GM18499 (cell line): ENCODE measurements around the gene TIAM2.
A peak's percentile ranks its signal among the peaks of the same experiment; 100 is the strongest.
"Not testable (repeated sequence)": the region's sequence is repeated elsewhere in the genome, so short reads cannot be mapped to it uniquely, and the experiment has no call there.

Experiments
- ATAC-seq: cut with Tn5 transposase; IDR thresholded peaks from one replicate; pipeline ENCODE4 v1.9.1; 2021; ENCODE audit warnings: moderate number of reproducible peaks; ENCODE audit not compliant: insufficient read depth, unreplicated experiment

TIAM2 gene

DNA sequence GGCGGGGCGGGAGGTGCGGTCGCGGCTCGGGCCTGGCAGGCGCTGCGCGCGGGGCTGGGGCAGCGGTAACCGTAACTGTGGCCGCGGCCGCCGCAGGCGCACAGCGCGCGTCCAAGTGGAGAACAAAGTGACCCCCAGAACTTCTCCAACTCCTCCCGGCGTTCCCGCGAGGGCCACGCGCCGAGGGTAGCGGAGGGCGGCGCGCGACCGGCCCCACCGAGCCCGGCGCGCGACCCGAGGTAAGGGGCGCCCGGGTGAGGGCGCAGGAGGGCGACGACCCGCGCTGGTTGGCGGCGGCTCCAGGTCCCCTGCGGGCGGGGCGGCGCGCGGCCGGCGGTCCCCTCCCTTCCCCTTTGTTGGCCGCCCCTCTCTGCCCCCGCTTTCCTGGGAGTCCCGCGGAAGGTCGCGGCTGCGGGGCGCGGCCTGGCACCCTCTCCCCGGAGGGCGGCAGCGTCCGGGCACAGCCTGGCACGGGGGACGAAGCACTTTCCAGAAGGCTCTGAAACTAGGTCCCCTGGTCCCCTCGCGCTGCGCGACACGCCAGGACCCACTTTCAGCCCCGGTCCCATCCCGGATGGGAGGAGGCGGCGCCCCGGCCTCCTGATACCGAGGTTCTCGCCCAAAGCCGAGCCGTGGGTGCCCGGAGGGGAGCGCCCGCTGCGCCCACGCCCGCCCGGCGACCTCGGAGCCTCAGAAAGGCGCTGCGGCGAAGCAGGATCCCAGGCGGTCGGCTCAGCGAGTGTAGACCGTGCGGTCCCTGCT, at the start of gene TIAM2:
TSS of gene TIAM2 (plus strand) at position 62 of the 762 bp plus-strand sequence. CDS start 133,909 bp downstream, outside the sequence.
- no peak for ATAC-seq

DNA sequence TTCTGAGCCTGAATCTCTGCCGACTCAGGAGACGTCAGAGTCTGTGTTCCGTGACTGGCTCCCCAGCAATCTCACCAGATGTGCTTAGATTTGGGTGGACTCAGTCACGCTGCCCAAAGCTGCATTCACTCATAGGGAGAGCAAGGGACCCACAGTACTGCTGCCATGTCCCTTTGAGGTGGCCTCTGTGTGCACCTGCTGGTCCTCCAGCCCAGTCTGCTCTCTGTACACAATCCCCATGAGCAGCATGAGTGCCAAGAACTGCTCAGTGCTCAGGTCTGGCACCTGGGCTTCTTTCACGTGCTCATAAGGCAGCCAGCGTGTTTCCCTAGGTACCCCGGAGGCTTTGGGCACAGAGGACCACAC, 44.2 kb upstream of the TIAM2 start:
- no peak for ATAC-seq

- peak; percentile 81 for ATAC-seq
Measured at GRCh38 chr6:154951345-154952200, 43.5 kb upstream of the TIAM2 start.

- no peak for ATAC-seq
Measured at GRCh38 chr6:154953644-154954043, 41.5 kb upstream of the TIAM2 start.

DNA sequence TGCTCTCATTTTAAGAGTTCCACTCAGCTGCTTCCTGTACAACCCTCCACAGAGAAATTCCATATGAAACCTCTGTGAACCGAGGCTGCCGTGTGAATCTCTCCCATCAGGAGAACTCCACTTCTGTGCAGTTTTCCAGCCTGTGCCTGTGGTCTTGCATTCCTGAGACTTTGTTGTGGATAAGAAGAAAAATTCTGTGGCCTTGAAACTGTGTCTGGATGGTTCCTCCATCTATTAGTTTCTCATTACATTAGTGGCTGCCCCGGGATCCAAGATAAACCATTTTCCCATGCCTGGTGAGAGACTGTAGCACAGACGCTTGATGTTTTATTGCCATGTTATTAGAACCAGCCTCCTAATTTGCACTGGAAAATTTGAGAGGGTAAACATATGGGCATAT, 40.8 kb upstream of the TIAM2 start:
- no peak for ATAC-seq

DNA sequence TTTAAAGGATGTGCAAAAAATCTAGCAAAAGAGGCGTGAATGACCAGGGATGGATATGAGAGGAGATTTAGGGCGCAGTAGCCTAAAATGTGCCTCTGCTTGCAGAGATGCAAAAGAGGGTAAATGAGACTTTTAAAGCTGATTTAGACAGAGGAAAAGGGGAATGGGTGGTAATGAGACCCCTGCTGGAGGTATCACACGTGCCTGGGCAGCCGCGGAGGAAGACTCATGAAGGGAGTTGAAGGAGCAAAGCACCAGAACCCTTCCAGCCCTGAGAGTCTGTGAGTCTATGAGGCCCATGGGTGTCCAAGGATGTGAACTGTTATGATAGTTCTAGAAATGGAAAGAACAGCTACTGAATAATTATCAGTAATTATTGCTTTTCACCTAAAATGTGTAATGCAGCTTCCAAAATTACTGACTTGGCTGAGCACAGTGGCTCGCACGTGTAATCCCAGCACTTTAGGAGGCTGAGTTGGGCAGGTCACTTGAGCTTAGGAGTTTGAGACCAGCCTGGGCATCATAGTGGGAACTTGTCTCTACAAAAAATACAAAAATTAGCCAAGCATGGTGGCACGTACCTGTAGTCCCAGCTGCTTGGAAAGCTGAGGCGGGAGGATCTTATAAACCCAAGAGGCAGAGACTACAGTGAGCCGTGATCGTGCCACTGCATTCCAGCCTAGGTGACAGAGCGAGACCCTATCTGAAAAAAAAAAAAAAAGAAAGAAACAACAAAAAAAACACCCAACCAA, 38.2 kb upstream of the TIAM2 start:
- no peak for ATAC-seq

GRCh38 chr6:154958469-154958868, 36.6 kb upstream of the TIAM2 start:
- ATAC-seq: no peak

- no peak for ATAC-seq
Measured at GRCh38 chr6:154960299-154960843, 34.7 kb upstream of the TIAM2 start.

DNA sequence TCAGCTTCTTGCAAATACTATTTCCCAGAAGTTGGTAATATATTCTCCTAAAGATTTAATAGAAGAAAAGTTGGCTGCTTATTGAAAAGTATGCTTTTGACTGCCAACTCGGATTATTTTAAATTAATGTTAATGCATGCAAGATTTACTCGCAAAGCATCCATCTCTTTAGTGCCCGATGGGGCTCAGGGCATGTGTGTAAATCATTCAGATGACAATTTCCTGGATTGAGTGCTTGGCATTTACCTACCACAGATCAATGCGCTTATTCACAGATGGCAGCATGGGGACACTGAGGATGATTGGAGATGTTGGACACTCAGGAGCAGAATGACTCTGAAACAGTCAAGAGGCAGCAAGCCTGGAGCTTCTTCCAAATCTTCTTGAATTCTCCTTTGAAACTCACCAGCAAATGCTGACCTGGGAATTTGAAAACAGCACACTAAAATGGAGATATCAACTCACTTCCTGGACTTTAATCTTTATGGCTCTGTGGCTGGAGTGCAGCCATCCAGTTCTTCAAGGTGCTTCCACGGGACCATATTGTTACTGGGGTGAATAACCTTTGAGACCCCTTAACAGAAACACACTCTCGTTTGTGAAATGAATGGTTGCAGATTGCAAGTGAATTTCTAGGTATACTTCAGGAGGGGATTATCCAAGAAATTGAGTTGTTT, 34.1 kb upstream of the TIAM2 start:
- no peak for ATAC-seq

- no peak for ATAC-seq
Measured at GRCh38 chr6:154962753-154963152, 32.4 kb upstream of the TIAM2 start.

DNA sequence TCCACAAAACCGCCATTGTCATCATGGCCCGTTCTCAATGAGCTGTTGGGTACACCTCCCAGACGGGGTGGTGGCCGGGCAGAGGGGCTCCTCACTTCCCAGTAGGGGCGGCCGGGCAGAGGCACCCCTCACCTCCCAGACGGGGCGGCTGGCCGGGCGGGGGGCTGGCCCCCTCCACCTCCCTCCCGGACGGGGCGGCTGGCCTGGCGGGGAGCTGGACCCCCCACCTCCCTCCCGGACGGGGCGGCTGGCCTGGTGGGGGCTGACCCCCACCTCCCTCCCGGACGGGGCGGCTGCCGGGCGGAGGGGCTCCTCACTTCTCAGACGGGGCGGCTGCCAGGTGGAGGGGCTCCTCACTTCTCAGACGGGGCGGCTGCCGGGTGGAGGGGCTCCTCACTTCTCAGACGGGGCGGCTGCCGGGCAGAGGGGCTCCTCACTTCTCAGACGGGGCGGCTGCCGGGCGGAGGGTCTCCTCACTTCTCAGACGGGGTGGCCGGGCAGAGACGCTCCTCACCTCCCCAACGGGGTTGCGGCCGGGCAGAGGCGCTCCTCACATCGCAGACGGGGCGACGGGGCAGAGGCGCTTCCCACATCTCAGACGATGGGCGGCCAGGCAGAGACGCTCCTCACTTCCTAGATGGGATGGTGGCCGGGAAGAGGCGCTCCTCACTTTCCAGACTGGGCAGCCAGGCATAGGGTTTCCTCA, 28.9 kb upstream of the TIAM2 start:
- ATAC-seq: not testable (repeated sequence)

GRCh38 chr6:154969796-154970195, 25.3 kb upstream of the TIAM2 start:
- ATAC-seq: no peak

- no peak for ATAC-seq
Measured at GRCh38 chr6:154974485-154975149, 20.5 kb upstream of the TIAM2 start.

GRCh38 chr6:154977588-154977987, 17.5 kb upstream of the TIAM2 start:
- no peak for ATAC-seq

GRCh38 chr6:154980273-154981078, 14.6 kb upstream of the TIAM2 start:
- ATAC-seq: no peak

- ATAC-seq: peak; percentile 70
Measured at GRCh38 chr6:154981079-154981870, 13.8 kb upstream of the TIAM2 start.

- ATAC-seq: no peak
Measured at GRCh38 chr6:154984146-154984545, 11.0 kb upstream of the TIAM2 start.
